Osteocyte (in vitro differentiated cells): ENCODE measurements around the gene ATRIP. TPM values are rescaled to one million over a fixed set of nuclear protein-coding genes. Genes with fewer than 3 reads are reported as not detected.

Experiments used
- DNase-seq: peaks from one replicate; pipeline ENCODE4 v3.0.0; 2021; ENCODE audit warnings: mixed read lengths; ENCODE audit not compliant: unreplicated experiment; ENCODE audit errors: extremely low spot score
- H3K27ac Mint-ChIP-seq: one replicate; pipeline ENCODE4 v1.8.0; 2021; ENCODE audit warnings: mild to moderate bottlenecking, mixed read lengths; ENCODE audit not compliant: unreplicated experiment
- H3K27me3 Mint-ChIP-seq: one replicate; pipeline ENCODE4 v1.8.0; 2021; ENCODE audit warnings: mixed read lengths; ENCODE audit not compliant: unreplicated experiment
- H3K36me3 Mint-ChIP-seq: one replicate; pipeline ENCODE4 v1.8.0; 2021; ENCODE audit warnings: mixed read lengths; ENCODE audit not compliant: unreplicated experiment
- H3K4me1 Mint-ChIP-seq: one replicate; pipeline ENCODE4 v1.8.0; 2021; ENCODE audit warnings: mixed read lengths; ENCODE audit not compliant: unreplicated experiment
- H3K4me3 Mint-ChIP-seq: one replicate; pipeline ENCODE4 v1.8.0; 2021; ENCODE audit warnings: mild to moderate bottlenecking, moderate library complexity, mixed read lengths; ENCODE audit not compliant: unreplicated experiment
- H3K9me3 Mint-ChIP-seq: one replicate; pipeline ENCODE4 v1.8.0; 2021; ENCODE audit warnings: mixed read lengths; ENCODE audit not compliant: unreplicated experiment
- CTCF ChIP-seq: fragments of 200-600 bp; sonication (generic); IDR thresholded peaks from 2 replicates; pipeline ENCODE4 v1.5.0; 2021; ENCODE audit warnings: antibody characterized with exemption, mild to moderate bottlenecking, moderate library complexity
- total RNA-seq: library from RNA; stranded (reverse); gene quantifications from 2 replicates; pipeline ENCODE4 v1.2.1, GENCODE V29; 2021

ATRIP gene
- total RNA-seq, 1 donor from 2014 or later, result 8.5 TPM

- DNase-seq, result peak; percentile 78
- peaks cover 30% of the 10 kb centered on the region for H3K36me3 Mint-ChIP-seq
- no peaks in the 10 kb centered on the region for H3K27me3 Mint-ChIP-seq
- no peaks in the 10 kb centered on the region for H3K9me3 Mint-ChIP-seq
- H3K4me3 Mint-ChIP-seq, result no peak overlapping the region
- no peak for TF ChIP-seq CTCF
- peaks cover 25% of the 10 kb centered on the region for H3K4me1 Mint-ChIP-seq
- no peak overlapping the region for H3K27ac Mint-ChIP-seq
Observed at GRCh38 chr3:48404440-48405342, 41.8 kb upstream of the ATRIP start.

GRCh38 chr3:48405343-48405881 lies 41.1 kb upstream of the ATRIP start:
- peak; percentile 84 for DNase-seq
- H3K4me1 Mint-ChIP-seq, result peaks cover 25% of the 10 kb centered on the region
- TF ChIP-seq CTCF, result no peak
- peaks cover 34% of the 10 kb centered on the region for H3K36me3 Mint-ChIP-seq
- no peak overlapping the region for H3K27ac Mint-ChIP-seq
- no peaks in the 10 kb centered on the region for H3K9me3 Mint-ChIP-seq
- no peak overlapping the region for H3K4me3 Mint-ChIP-seq
- H3K27me3 Mint-ChIP-seq, result no peaks in the 10 kb centered on the region

GRCh38 chr3:48405971-48406370 lies 40.6 kb upstream of the ATRIP start:
- DNase-seq, result no peak
- TF ChIP-seq CTCF, result no peak
- Mint-ChIP-seq H3K27ac (no peak overlapping the region), H3K9me3 (no peaks in the 10 kb centered on the region), H3K4me1 (peaks cover 23% of the 10 kb centered on the region), H3K4me3 (no peak overlapping the region), H3K36me3 (peaks cover 37% of the 10 kb centered on the region), H3K27me3 (no peaks in the 10 kb centered on the region)

- no peaks in the 10 kb centered on the region for H3K27me3 Mint-ChIP-seq
- peaks cover 17% of the 10 kb centered on the region for H3K4me1 Mint-ChIP-seq
- no peak for TF ChIP-seq CTCF
- no peak overlapping the region for H3K27ac Mint-ChIP-seq
- H3K4me3 Mint-ChIP-seq, result no peak overlapping the region
- DNase-seq, result no peak
- no peaks in the 10 kb centered on the region for H3K9me3 Mint-ChIP-seq
- H3K36me3 Mint-ChIP-seq, result peaks cover 37% of the 10 kb centered on the region
Observed at GRCh38 chr3:48406443-48407431, 39.8 kb upstream of the ATRIP start.
